Ishikawa (cell line): ENCODE results near the gene RGS7.

Experiments used
- CEBPB ChIP-seq: IDR thresholded peaks from 2 replicates; pipeline ENCODE4 v1.6.1; 2012
- CREB1 ChIP-seq: IDR thresholded peaks from 2 replicates; pipeline ENCODE4 v1.6.1; 2012; ENCODE audit warnings: low read depth
- EGR1 ChIP-seq: IDR thresholded peaks from 2 replicates; pipeline ENCODE4 v1.6.1; 2012
- EP300 ChIP-seq: IDR thresholded peaks from 2 replicates; pipeline ENCODE4 v1.6.1; 2012; ENCODE audit warnings: borderline replicate concordance
- FOXM1 ChIP-seq: IDR thresholded peaks from 2 replicates; pipeline ENCODE4 v1.6.1; 2012; ENCODE audit warnings: low read depth, borderline replicate concordance
- MAX ChIP-seq: IDR thresholded peaks from 2 replicates; pipeline ENCODE4 v1.6.1; 2012
- NFIC ChIP-seq: IDR thresholded peaks from 2 replicates; pipeline ENCODE4 v1.6.1; 2012
- RAD21 ChIP-seq: IDR thresholded peaks from 2 replicates; pipeline ENCODE4 v1.6.1; 2012; ENCODE audit warnings: low read depth
- REST ChIP-seq: IDR thresholded peaks from 2 replicates; pipeline ENCODE4 v1.6.1; 2012; ENCODE audit warnings: low read depth, mild to moderate bottlenecking
- TAF1 ChIP-seq: IDR thresholded peaks from 2 replicates; pipeline ENCODE4 v1.6.1; 2012; ENCODE audit warnings: low read depth, mild to moderate bottlenecking
- TCF12 ChIP-seq: IDR thresholded peaks from 2 replicates; pipeline ENCODE4 v1.6.1; 2012; ENCODE audit warnings: low read depth
- TEAD4 ChIP-seq: IDR thresholded peaks from 2 replicates; pipeline ENCODE4 v1.6.1; 2012
- USF1 ChIP-seq: IDR thresholded peaks from 2 replicates; pipeline ENCODE4 v1.6.1; 2012
- YY1 ChIP-seq: IDR thresholded peaks from 2 replicates; pipeline ENCODE4 v1.6.1; 2012; ENCODE audit warnings: low read depth
- ZBTB7A ChIP-seq: IDR thresholded peaks from 2 replicates; pipeline ENCODE4 v1.6.1; 2012; ENCODE audit warnings: low read depth

Gene RGS7

GRCh38 chr1:240980342-240980741, 376.7 kb downstream of the RGS7 start:
- TF ChIP-seq CEBPB, result no peak
- TF ChIP-seq TAF1, result no peak
- no peak for TF ChIP-seq YY1
- no peak for TF ChIP-seq EGR1
- no peak for TF ChIP-seq REST
- TF ChIP-seq MAX, result no peak
- no peak for TF ChIP-seq USF1
- TF ChIP-seq ZBTB7A, result no peak
- no peak for TF ChIP-seq TCF12
- TF ChIP-seq FOXM1, result no peak
- TF ChIP-seq EP300, result no peak

GRCh38 chr1:240976685-240977084, 380.3 kb downstream of the RGS7 start:
- TF ChIP-seq EGR1 (no peak), USF1 (no peak), NFIC (no peak)

GRCh38 chr1:240973875-240974274, 383.1 kb downstream of the RGS7 start:
- TF ChIP-seq EP300, result no peak
- no peak for TF ChIP-seq USF1
- no peak for TF ChIP-seq TAF1
- no peak for TF ChIP-seq TCF12
- TF ChIP-seq YY1, result no peak
- TF ChIP-seq TEAD4, result no peak
- TF ChIP-seq CREB1, result no peak
- no peak for TF ChIP-seq MAX
- no peak for TF ChIP-seq EGR1
- no peak for TF ChIP-seq RAD21
- TF ChIP-seq FOXM1, result no peak
- TF ChIP-seq REST, result no peak
- no peak for TF ChIP-seq CEBPB
- no peak for TF ChIP-seq NFIC
- TF ChIP-seq ZBTB7A, result no peak

GRCh38 chr1:240970253-240970652, 386.8 kb downstream of the RGS7 start:
- TF ChIP-seq USF1, result no peak
- no peak for TF ChIP-seq CREB1
- no peak for TF ChIP-seq YY1
- TF ChIP-seq REST, result no peak
- no peak for TF ChIP-seq CEBPB
- TF ChIP-seq MAX, result no peak
- no peak for TF ChIP-seq RAD21
- no peak for TF ChIP-seq TCF12
